ENCODE measurements around the gene TMEM109. TPM values are rescaled to one million over a fixed set of nuclear protein-coding genes. Genes with fewer than 3 reads are reported as not detected.

Gene TMEM109
- total and polyA plus RNA-seq, 2 of the 4 experiments (the other 2 are of a cell fraction), result 15.1 to 69.7 TPM

DNA sequence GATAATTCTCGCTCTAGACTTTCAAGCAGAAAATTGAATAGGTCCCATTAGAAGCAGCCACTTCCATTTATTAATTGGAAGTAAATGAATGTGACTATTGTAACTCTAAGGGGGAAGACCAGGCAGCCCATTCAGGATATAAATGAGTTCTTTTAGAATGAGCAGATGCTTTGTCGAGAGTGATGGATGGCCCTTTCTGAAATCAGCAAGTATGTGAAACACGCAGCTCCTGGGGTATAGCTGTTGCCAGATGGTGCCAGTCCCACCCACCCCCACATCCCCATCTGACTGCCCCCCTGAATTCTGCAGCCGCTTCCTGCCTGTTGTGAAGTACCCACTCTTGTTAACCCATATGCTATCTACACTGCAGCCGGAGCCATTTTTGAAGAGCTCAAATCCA, 34.3 kb downstream of the TMEM109 start:
- no peak overlapping the region for H3K4me3 ChIP-seq (ENCODE audit: insufficient read depth, low read depth, low read length)
- TF ChIP-seq FOS (IDR thresholded peaks at IDR 0.05; ENCODE audit: low read depth, low read length) (no peak), RCOR1 (IDR thresholded peaks at IDR 0.05; ENCODE audit: insufficient replicate concordance, low read length) (no peak), POLR2A (IDR thresholded peaks at IDR 0.05; ENCODE audit: low read depth, low read length) (no peak), BHLHE40 (IDR thresholded peaks at IDR 0.05; ENCODE audit: low read depth, low read length) (no peak), CEBPB (IDR thresholded peaks at IDR 0.05; ENCODE audit: low read depth, low read length) (no peak), SMC3 (IDR thresholded peaks at IDR 0.05; ENCODE audit: low read depth, low read length) (no peak), RFX5 (IDR thresholded peaks at IDR 0.05; ENCODE audit: low read depth, low read length) (no peak), MAFK (IDR thresholded peaks at IDR 0.05; ENCODE audit: low read depth, low read length) (no peak)
- TF ChIP-seq, protein P1, sequence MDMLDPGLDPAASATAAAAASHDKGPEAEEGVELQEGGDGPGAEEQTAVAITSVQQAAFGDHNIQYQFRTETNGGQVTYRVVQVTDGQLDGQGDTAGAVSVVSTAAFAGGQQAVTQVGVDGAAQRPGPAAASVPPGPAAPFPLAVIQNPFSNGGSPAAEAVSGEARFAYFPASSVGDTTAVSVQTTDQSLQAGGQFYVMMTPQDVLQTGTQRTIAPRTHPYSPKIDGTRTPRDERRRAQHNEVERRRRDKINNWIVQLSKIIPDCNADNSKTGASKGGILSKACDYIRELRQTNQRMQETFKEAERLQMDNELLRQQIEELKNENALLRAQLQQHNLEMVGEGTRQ (IDR thresholded peaks at IDR 0.05; ENCODE audit: low read depth, low read length), result no peak
- TF ChIP-seq, protein P2, sequence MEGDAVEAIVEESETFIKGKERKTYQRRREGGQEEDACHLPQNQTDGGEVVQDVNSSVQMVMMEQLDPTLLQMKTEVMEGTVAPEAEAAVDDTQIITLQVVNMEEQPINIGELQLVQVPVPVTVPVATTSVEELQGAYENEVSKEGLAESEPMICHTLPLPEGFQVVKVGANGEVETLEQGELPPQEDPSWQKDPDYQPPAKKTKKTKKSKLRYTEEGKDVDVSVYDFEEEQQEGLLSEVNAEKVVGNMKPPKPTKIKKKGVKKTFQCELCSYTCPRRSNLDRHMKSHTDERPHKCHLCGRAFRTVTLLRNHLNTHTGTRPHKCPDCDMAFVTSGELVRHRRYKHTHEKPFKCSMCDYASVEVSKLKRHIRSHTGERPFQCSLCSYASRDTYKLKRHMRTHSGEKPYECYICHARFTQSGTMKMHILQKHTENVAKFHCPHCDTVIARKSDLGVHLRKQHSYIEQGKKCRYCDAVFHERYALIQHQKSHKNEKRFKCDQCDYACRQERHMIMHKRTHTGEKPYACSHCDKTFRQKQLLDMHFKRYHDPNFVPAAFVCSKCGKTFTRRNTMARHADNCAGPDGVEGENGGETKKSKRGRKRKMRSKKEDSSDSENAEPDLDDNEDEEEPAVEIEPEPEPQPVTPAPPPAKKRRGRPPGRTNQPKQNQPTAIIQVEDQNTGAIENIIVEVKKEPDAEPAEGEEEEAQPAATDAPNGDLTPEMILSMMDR (conservative IDR thresholded peaks at IDR 0.05; ENCODE audit: low read depth, low read length), result no peak
- H2BK20ac ChIP-seq (ENCODE audit: low read depth, low read length), result no peak overlapping the region
- no peak overlapping the region for H3K9ac ChIP-seq (ENCODE audit: low read depth, low read length)
- POLR2A ChIA-PET (ENCODE audit: unreplicated experiment), result no interaction called here
- no peak overlapping the region for H3K4ac ChIP-seq (ENCODE audit: low read depth, low read length)
- peaks cover 5% of the 10 kb centered on the region for H3K36me3 ChIP-seq (ENCODE audit: control insufficient read depth, insufficient read depth, low read length)
- H3K4me2 ChIP-seq (ENCODE audit: low read depth, low read length), result no peak overlapping the region
- DNase-seq (no peak), ATAC-seq (ENCODE audit: low read depth) (no peak)
- H2AFZ ChIP-seq (replicated peaks; ENCODE audit: low read length, poor library complexity), result no peak overlapping the region
- in situ Hi-C loops (cut with MboI; ENCODE audit: low sequenced_read_pairs) (no loop called here), dilution Hi-C loops (cut with HindIII; ENCODE audit: low sequenced_read_pairs, unreplicated experiment) (no loop called here), intact Hi-C loops (cut with micrococcal nuclease) (no loop called here)
- BruUV-seq (replicated peaks), result no TSS peak
- H3K9me1 ChIP-seq (ENCODE audit: insufficient read depth, low read length), result 0 out of 2 replicates have a peak, but pooled peaks cover 4% of the 10 kb centered on the region
- no peaks in the 10 kb centered on the region; a peak in 1 of 4 replicates for H3K79me1 ChIP-seq (ENCODE audit: low read depth in 1 of 2, low read length in 2 of 2)
- no peak overlapping the region for H3K23ac ChIP-seq (ENCODE audit: low read depth, low read length)
- H3K18ac ChIP-seq (ENCODE audit: low read depth, low read length), result no peak overlapping the region
- no peaks in the 10 kb centered on the region for H3K9me3 ChIP-seq (ENCODE audit: control insufficient read depth, insufficient read depth, low read length)
- H2BK15ac ChIP-seq (ENCODE audit: low read depth, low read length), result no peak overlapping the region
- no peaks in the 10 kb centered on the region for H4K20me1 ChIP-seq (ENCODE audit: insufficient read depth, low read length)
- no peak overlapping the region for H3K14ac ChIP-seq (replicated peaks; ENCODE audit: low read depth, low read length)
- no peak overlapping the region for H2AK5ac ChIP-seq (ENCODE audit: low read depth, low read length)
- H4K91ac ChIP-seq (ENCODE audit: insufficient read depth, low read depth, low read length), result no peak overlapping the region
- no peak overlapping the region for H2BK5ac ChIP-seq (ENCODE audit: low read depth, low read length, poor library complexity, severe bottlenecking)
- H4K5ac ChIP-seq (ENCODE audit: low read depth, low read length), result no peak overlapping the region
- H4K8ac ChIP-seq (ENCODE audit: low read depth in 2 of 2, low read length in 2 of 2), result no peak overlapping the region
- no peak overlapping the region for H3K27ac ChIP-seq (ENCODE audit: insufficient read depth, low read length)
- no peak overlapping the region for H3K56ac ChIP-seq (ENCODE audit: extremely low read depth, insufficient read depth, low read length)
- peaks cover 13% of the 10 kb centered on the region for H3K4me1 ChIP-seq (ENCODE audit: control insufficient read depth, insufficient read depth, low read length)
- CTCF ChIA-PET, result no interaction called here
- H2AK9ac ChIP-seq (replicated peaks; ENCODE audit: low read depth, low read length, poor library complexity), result no peak overlapping the region
- WGBS, 2 experiments (ENCODE audit: extremely low coverage in 2 of 2, insufficient read length in 1 of 2), result 100% methylated on average over 1 of the region's 5 CpGs; no CpG with 5 or more reads in 1 of the 2 experiments
- no peak overlapping the region for H2BK120ac ChIP-seq (ENCODE audit: low read depth, low read length)
- H3K27me3 ChIP-seq (ENCODE audit: control insufficient read depth, insufficient read depth, low read length), result no peaks in the 10 kb centered on the region
